GM10847 (cell line): ENCODE results near the gene PRSS35.

Experiments
- POLR2A ChIP-seq: IDR thresholded peaks from 2 replicates; pipeline ENCODE4 v1.6.1; 2011; ENCODE audit not compliant: insufficient read length; ENCODE audit errors: extremely low read depth

The PRSS35 gene

GRCh38 chr6:83505356-83505755, 7.0 kb upstream of the PRSS35 start:
- no peak for TF ChIP-seq POLR2A

GRCh38 chr6:83509441-83509840, 2.9 kb upstream of the PRSS35 start:
- TF ChIP-seq POLR2A = no peak

GRCh38 chr6:83510791-83511190, 1.5 kb upstream of the PRSS35 start:
- no peak for TF ChIP-seq POLR2A

- no peak for TF ChIP-seq POLR2A
Measured at GRCh38 chr6:83511266-83511665, 1.1 kb upstream of the PRSS35 start.

- TF ChIP-seq POLR2A = no peak
Measured at GRCh38 chr6:83514466-83514865, 2.1 kb downstream of the PRSS35 start.

GRCh38 chr6:83514866-83515466, 2.6 kb downstream of the PRSS35 start:
- no peak for TF ChIP-seq POLR2A

GRCh38 chr6:83517500-83517899, 5.2 kb downstream of the PRSS35 start:
- no peak for TF ChIP-seq POLR2A

GRCh38 chr6:83518816-83519480, 6.6 kb downstream of the PRSS35 start:
- no peak for TF ChIP-seq POLR2A

GRCh38 chr6:83536034-83536646, 23.8 kb downstream of the PRSS35 start:
- no peak for TF ChIP-seq POLR2A

- no peak for TF ChIP-seq POLR2A
Measured at GRCh38 chr6:83536647-83537589, 24.6 kb downstream of the PRSS35 start.

GRCh38 chr6:83539678-83540077, 27.3 kb downstream of the PRSS35 start:
- no peak for TF ChIP-seq POLR2A

GRCh38 chr6:83546636-83547035, 34.3 kb downstream of the PRSS35 start:
- TF ChIP-seq POLR2A = no peak

- TF ChIP-seq POLR2A = no peak
Measured at GRCh38 chr6:83556871-83557270, 44.5 kb downstream of the PRSS35 start.

GRCh38 chr6:83558975-83559374, 46.6 kb downstream of the PRSS35 start:
- no peak for TF ChIP-seq POLR2A

GRCh38 chr6:83574783-83575182, 62.4 kb downstream of the PRSS35 start:
- no peak for TF ChIP-seq POLR2A
